Pancreas (tissue), 10 donors: ENCODE measurements around the gene NIN. TPM values are rescaled to one million over a fixed set of nuclear protein-coding genes. Genes with fewer than 3 reads are reported as not detected.

Source experiments
- ATAC-seq, 4 donors: fragments of 200-7000 bp; cut with Tn5 transposase; one replicate each; pipeline versions ENCODE4 v1.8.0 to v1.9.1; 2020; ENCODE audit warnings: mild to moderate bottlenecking in 4 of 4, moderate library complexity in 4 of 4
- DNase-seq, 6 donors: peaks; one replicate each; pipeline ENCODE4 v3.0.0-alpha.2; 2020
- FAIRE-seq: peaks from 2 replicates; lab custom pipeline; 2012; peaks lifted over from hg19 to GRCh38; lab: Jason Lieb, UNC
- H3K27ac ChIP-seq, 4 donors: fragments of 200-600 bp; sonication (generic); 1 replicate in 3 of 4; 2 replicates in 1 of 4; pipeline versions ENCODE4 v1.5.0 to v1.8.0; 2020
- H3K27me3 ChIP-seq, 4 donors: fragments of 200-600 bp; one replicate each; pipeline ENCODE4 v1.8.0; 2021
- H3K36me3 ChIP-seq, 3 donors: fragments of 200-600 bp; sonication (generic) in 1 of 3; one replicate each; pipeline versions ENCODE4 v1.5.0 to v1.8.0; 2020 to 2021
- H3K4me1 ChIP-seq, 3 donors: fragments of 200-600 bp; one replicate each; pipeline ENCODE4 v1.8.0; 2021
- H3K4me3 ChIP-seq, 4 donors: fragments of 200-600 bp; sonication (generic) in 2 of 4; one replicate each; pipeline versions ENCODE4 v1.5.0 to v1.8.0; 2020 to 2021
- H3K9me3 ChIP-seq, 4 donors: fragments of 200-600 bp; one replicate each; pipeline ENCODE4 v1.8.0; 2021
- WGBS, 2 donors: extraction: QIAGEN DNeasy Blood & Tissue Kit; methylation state at CpG; one replicate each; pipeline ENCODE4 v1.1.7; 2013; 5-methylcytosine and 5-hydroxymethylcytosine counted together
- intact Hi-C, 3 donors: fragments of 100-400 bp; cut with DNase I; formaldehyde crosslinking; loops; one replicate each; pipeline versions ENCODE4 v1.11.1 to v1.14.2; 2022
- polyA plus RNA-seq, 2 donors: library from polyadenylated mRNA; stranded (reverse); fragments of 200-250 nt; gene quantifications; one replicate each; pipeline ENCODE4 v1.2.3, GENCODE V29; 2013
- total RNA-seq, 6 donors: library from RNA; stranded (reverse); fragmentation: NEBNext Ultra II Directional in 4 of 6; extraction: Animal tissue kit (Norgen Biotek cat#: 25700) in 4 of 6; gene quantifications; one replicate each; pipeline versions ENCODE4 v1.2.1 to v1.2.4, GENCODE V29; 2021 to 2023
- TF ChIP-seq, protein P1 (sequence below), 4 donors: fragments of 200-600 bp; sonication (generic) in 3 of 4; IDR thresholded peaks; one replicate each; pipeline versions ENCODE4 v1.5.0 to v1.8.0; 2021; ENCODE audit warnings: antibody characterized with exemption in 4 of 4
- donor health status: healthy with polysubstance abuse.
- donor health status: DM: no; HTN: no; CAD: no; lungs with moderate emphysema.
- donor health status: DM: no; HTN: no; CAD: no.
- donor health status: control.
- donor health status: control.
- donor health status: Bipolar disorder and iron deficiency.
- donor health status: DM: yes; HTN: yes; CAD: no.
- donor health status: DM: no; HTN: no; CAD: no.
- donor health status: DM: no; HTN: no; CAD: no.
- donor health status: DM: yes; HTN: yes; CAD: no.

Gene NIN
- total and polyA plus RNA-seq, 8 donors = 3.1 to 17.9 (median 8.5) TPM

DNA sequence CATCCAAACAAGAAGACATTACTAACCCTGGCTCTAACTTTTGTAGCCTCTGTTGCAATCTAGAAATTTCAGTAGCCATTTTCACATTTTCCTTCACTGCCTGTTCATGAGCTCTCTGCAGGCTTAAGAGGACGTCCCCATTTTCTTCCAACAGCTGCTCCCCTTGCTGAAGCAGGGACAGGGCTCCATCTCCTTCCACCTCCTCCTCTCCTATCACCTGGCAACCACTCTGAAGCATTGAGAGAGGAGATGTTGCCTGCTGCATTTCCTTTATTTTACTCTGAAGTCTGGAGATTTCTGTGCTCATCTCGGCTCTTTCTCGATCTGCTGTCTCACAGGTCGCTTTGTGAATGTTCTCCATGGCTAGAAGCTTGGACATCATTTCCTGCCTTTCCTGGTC lies 73.3 kb downstream of the NIN start:
- Histone ChIP-seq H3K36me3 (no peaks in the 10 kb centered on the region), H3K27ac (no peak overlapping the region), H3K9me3 (no peaks in the 10 kb centered on the region), H3K4me3 (no peak overlapping the region), H3K4me1 (peaks cover 5 to 10% (median 10%) of the 10 kb centered on the region in 3 donors), H3K27me3 (no peaks in the 10 kb centered on the region)
- TF ChIP-seq, protein P1, sequence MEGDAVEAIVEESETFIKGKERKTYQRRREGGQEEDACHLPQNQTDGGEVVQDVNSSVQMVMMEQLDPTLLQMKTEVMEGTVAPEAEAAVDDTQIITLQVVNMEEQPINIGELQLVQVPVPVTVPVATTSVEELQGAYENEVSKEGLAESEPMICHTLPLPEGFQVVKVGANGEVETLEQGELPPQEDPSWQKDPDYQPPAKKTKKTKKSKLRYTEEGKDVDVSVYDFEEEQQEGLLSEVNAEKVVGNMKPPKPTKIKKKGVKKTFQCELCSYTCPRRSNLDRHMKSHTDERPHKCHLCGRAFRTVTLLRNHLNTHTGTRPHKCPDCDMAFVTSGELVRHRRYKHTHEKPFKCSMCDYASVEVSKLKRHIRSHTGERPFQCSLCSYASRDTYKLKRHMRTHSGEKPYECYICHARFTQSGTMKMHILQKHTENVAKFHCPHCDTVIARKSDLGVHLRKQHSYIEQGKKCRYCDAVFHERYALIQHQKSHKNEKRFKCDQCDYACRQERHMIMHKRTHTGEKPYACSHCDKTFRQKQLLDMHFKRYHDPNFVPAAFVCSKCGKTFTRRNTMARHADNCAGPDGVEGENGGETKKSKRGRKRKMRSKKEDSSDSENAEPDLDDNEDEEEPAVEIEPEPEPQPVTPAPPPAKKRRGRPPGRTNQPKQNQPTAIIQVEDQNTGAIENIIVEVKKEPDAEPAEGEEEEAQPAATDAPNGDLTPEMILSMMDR (IDR thresholded peaks at IDR 0.05) = no peak
- no peak for DNase-seq
- 90 to 96% methylated on average over 4 of the region's 4 CpGs for WGBS, 2 donors
- intact Hi-C loops = no loop called here
- ATAC-seq = no peak
- no peak for FAIRE-seq

DNA sequence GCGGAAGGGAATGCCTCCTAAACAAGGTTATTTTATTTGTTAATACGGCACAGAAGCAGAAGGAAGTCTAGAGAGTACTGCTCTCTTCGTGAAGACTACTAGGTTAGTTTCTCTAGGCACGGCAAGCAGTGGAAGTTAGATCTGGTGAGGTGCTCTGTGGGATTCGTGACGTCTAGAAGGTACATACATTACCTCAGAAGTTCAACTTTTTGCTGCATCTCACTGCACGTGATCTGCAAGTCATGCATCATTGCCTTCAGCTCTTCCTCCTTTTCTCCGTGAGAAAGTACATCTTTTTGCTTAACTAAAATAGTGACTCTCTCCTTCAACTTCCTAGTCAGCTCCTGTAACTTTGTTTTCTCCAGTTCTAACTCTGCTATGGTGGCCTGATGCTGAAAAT lies 74.7 kb downstream of the NIN start:
- FAIRE-seq = no peak
- no peaks in the 10 kb centered on the region for H3K36me3 ChIP-seq
- no peak overlapping the region for H3K27ac ChIP-seq
- TF ChIP-seq, protein P1 (IDR thresholded peaks at IDR 0.05) = no peak
- H3K4me1 ChIP-seq = peaks cover 0 to 5% (median 4%) of the 10 kb centered on the region in 3 donors
- WGBS, 2 donors = 81 to 94% methylated on average over 8 of the region's 8 CpGs
- intact Hi-C loops = no loop called here
- DNase-seq = no peak
- no peak overlapping the region for H3K4me3 ChIP-seq
- no peak for ATAC-seq
- H3K27me3 ChIP-seq = no peaks in the 10 kb centered on the region
- no peaks in the 10 kb centered on the region for H3K9me3 ChIP-seq

DNA sequence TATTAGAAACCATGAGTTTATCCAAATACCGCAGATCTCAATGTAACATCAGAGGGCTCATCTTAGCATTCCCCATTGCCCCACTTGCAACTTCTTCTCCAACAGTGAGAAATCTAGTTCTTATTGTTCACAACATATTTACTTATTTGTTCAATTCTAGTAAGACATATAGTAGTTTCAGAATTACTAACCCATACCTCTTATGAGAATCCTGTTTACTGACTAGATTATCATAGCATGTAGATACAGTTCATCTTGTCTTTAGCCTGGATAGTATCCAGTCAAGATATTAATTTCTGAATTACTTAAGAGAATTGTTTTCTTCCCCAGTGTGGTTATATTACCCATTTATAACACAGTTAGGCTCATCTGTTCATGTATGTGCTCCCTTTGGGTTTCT lies 80.6 kb downstream of the NIN start:
- DNase-seq (no peak), FAIRE-seq (no peak), ATAC-seq (no peak)
- Histone ChIP-seq H3K4me3 (no peak overlapping the region), H3K36me3 (no peaks in the 10 kb centered on the region), H3K4me1 (no peaks in the 10 kb centered on the region), H3K27ac (no peak overlapping the region), H3K9me3 (no peaks in the 10 kb centered on the region), H3K27me3 (no peaks in the 10 kb centered on the region)
- TF ChIP-seq, protein P1 (IDR thresholded peaks at IDR 0.05) = no peak
- intact Hi-C loops = no loop called here
- WGBS, 2 donors = 97 to 98% methylated on average over 1 of the region's 1 CpG

DNA sequence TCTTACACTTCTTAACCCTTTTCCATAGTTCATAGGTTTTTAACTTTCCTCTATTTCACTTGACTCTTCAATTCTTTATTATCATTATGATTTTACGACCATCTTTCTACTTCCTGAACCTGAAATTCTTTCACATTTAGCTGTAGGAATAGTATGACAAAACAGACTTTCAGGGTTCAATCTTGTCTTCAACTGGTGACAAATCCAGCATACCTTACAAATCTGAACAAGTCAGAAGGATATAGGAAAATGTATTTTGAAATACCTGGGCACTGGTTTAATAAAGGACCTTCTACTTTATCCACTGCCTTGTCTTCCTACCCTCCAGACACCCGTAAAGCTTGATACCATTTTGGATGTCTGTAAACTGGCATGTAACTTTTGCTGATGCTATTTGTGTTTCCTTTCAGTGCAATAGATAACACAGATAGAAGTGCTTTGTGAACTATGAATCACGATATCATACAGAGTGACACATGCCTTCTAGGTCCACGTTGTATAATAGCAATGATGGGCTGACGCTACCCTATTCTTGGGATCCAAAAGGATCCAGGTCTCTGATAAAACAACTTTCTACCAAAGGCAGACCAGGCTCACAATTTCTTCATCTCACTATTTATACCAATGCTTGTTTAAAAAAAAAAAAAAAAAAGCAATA lies 85.4 kb downstream of the NIN start:
- no peak for ATAC-seq
- intact Hi-C loops = no loop called here
- Histone ChIP-seq H3K4me1 (peaks cover 0 to 5% (median 0%) of the 10 kb centered on the region in 3 donors), H3K36me3 (no peaks in the 10 kb centered on the region), H3K27me3 (no peaks in the 10 kb centered on the region), H3K9me3 (no peaks in the 10 kb centered on the region), H3K27ac (no peak overlapping the region), H3K4me3 (no peak overlapping the region)
- no peak for DNase-seq
- TF ChIP-seq, protein P1 (IDR thresholded peaks at IDR 0.05) = no peak
- WGBS, 2 donors = 89 to 96% methylated on average over 5 of the region's 5 CpGs
- FAIRE-seq = no peak

DNA sequence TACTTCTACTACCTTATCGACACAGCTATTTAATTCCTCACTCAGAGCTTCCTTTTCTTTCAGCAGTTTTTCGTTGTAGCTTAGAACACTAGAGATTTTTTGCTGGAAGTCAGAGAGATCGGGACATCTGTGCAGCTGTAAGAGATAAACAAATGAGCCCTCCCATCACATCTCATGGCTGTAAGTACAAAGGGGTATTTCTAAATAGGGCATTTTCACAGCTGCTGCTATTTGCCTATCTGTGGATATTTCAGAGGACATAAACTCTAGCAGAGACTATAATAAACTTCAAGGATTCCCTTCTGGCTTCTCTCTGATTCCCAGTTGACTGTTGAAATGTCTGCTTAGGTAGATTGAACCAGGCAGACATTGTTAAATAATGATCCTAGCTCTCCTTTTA lies 86.7 kb downstream of the NIN start:
- ATAC-seq (no peak), FAIRE-seq (no peak), DNase-seq (no peak)
- Histone ChIP-seq H3K4me1 (peaks cover 0 to 5% (median 0%) of the 10 kb centered on the region in 3 donors), H3K9me3 (no peaks in the 10 kb centered on the region), H3K36me3 (no peaks in the 10 kb centered on the region), H3K4me3 (no peak overlapping the region), H3K27me3 (no peaks in the 10 kb centered on the region), H3K27ac (no peak overlapping the region)
- TF ChIP-seq, protein P1 (IDR thresholded peaks at IDR 0.05) = no peak
- intact Hi-C loops = no loop called here
- 85 to 93% methylated on average over 3 of the region's 3 CpGs for WGBS, 2 donors
